Epithelial cell of proximal tubule (primary cell): ENCODE measurements around the gene ELOVL2. TPM values are rescaled to one million over a fixed set of nuclear protein-coding genes. Genes with fewer than 3 reads are reported as not detected.

Experiments
- DNase-seq: peaks from one replicate; pipeline ENCODE4 v3.0.0-alpha.2; 2011; ENCODE audit warnings: low read depth
- H3K4me3 ChIP-seq: 2 replicates; pipeline ENCODE4 v1.5.1; 2011; ENCODE audit warnings: low read depth, mild to moderate bottlenecking, low read length
- total RNA-seq: library from RNA; depleted of rRNA; stranded (reverse); fragments of >200 nt; gene quantifications from 2 replicates; pipeline ENCODE4 v1.2.3, GENCODE V29; 2015
- TF ChIP-seq, protein P1 (sequence below): conservative IDR thresholded peaks from 2 replicates; pipeline ENCODE4 v1.5.1; 2012; ENCODE audit warnings: low read depth, mild to moderate bottlenecking, low read length

Gene ELOVL2
- total RNA-seq, 1 donor from 2014 or later, result 1.3 TPM

DNA sequence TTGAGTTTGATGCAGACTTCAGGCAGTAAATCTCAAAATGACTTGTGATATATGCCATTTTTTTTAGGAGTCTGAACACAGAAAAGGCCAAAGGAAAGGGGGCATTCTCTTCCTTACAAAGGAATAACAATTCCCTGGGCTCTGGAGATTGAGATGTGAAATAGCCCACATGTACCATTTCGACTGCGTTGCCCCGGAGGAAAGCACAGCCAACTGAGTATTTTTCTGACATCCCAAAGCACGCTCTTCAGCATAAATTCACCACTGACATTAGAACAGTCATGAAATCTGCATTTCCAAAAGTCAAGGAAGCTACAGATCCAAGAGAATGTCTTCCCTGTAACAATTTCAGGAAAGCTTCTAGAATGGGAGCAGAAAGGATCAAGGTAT, 7.8 kb downstream of the ELOVL2 start:
- DNase-seq, result no peak

DNA sequence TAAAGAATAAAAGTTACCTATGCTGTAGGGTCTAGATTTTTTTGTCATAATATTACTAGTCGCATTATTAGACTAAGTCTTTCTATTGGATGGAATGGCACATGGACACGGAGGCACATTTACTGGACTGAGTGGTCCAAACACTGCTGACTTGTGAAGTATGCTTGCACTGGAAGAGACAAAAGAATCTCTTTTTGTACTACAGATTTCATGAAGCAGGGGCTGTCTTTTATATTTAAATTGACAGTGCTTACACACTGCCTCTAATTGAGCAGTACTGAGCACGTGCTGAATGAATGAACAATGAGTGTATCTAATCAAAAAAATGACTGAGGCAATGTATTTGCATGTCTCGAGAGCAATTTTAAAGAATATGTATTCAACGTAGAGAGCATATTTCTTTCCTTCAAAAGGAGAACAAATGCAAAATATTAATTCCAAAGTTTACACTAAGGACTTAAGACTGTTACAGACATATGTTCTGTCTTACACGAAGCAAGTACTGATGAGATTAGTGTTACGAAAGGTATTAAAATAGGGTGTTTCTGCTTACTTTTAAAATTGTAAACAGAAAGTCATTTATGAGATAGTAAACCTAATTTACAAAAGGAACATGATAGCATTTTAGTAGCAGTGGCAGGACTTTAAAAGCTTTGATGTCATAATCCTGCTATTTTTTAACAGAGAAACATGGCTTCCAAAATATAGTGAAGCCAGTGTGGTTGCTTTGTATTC, 8.3 kb downstream of the ELOVL2 start:
- no peak for DNase-seq
- no peak overlapping the region for H3K4me3 ChIP-seq
- TF ChIP-seq, protein P1, sequence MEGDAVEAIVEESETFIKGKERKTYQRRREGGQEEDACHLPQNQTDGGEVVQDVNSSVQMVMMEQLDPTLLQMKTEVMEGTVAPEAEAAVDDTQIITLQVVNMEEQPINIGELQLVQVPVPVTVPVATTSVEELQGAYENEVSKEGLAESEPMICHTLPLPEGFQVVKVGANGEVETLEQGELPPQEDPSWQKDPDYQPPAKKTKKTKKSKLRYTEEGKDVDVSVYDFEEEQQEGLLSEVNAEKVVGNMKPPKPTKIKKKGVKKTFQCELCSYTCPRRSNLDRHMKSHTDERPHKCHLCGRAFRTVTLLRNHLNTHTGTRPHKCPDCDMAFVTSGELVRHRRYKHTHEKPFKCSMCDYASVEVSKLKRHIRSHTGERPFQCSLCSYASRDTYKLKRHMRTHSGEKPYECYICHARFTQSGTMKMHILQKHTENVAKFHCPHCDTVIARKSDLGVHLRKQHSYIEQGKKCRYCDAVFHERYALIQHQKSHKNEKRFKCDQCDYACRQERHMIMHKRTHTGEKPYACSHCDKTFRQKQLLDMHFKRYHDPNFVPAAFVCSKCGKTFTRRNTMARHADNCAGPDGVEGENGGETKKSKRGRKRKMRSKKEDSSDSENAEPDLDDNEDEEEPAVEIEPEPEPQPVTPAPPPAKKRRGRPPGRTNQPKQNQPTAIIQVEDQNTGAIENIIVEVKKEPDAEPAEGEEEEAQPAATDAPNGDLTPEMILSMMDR, result no peak

More for the DNA sequence above, 7.8 kb downstream of the ELOVL2 start:
- TF ChIP-seq, protein P1, result no peak
- no peak overlapping the region for H3K4me3 ChIP-seq

DNA sequence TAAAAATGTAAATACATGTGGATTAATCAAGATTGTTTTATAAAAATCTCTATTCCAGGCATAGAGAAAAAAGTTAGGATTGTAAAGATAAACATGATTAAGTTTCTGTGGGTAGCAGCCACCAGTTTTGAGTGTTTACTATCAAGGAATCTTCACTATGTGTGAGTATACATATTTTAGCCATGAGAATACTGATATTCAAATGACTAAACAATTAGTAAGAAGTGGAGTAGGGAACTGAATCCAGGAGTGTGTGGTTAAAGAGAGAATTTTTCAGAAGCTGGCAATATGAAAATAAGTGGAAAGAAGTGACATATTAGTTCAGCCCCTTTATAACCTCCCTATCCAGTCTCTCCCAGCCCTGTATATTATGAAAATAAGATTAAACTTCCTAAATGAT, 10.3 kb downstream of the ELOVL2 start:
- no peak for DNase-seq
- no peak overlapping the region for H3K4me3 ChIP-seq
- TF ChIP-seq, protein P1, result no peak

DNA sequence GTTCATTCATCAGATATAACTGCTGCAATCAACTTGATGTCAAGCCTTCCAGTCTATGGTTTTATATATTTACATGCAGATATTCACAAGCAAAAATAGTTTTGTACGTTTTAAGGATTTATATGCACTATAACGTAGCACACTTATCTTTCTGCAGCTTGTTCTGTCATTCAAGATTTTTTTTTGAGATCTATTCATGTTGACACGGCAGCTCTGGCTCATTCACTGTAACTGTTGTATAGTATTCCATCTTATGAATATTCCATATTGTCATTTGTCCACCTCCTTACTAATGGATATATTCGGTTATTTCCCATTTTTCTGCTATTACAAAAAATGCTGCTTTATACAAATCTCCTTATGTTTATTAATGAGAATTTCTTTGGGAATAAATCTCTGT, 13.2 kb downstream of the ELOVL2 start:
- DNase-seq, result no peak
- no peak overlapping the region for H3K4me3 ChIP-seq
- TF ChIP-seq, protein P1, result no peak

DNA sequence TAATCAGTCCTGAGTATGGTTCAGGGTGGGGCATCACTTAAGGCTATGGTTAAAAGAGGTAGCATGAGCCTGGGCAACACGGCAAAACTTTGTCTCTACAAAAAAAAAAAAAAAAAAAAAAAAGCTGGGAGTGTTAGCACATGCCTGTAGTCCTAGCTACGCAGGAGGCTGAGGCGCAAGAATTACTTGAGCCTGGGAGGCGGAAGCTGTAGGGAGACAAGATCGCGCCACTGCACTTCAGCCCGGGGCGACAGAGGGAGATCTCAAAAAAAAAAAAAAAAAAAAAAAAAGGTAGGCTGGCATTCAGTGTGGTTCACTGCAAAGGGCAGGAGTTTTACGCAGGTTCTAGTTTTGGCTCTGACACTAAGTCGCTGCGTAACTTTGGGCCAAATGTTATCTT, 15.1 kb downstream of the ELOVL2 start:
- H3K4me3 ChIP-seq, result no peak overlapping the region
- TF ChIP-seq, protein P1, result no peak
- no peak for DNase-seq

DNA sequence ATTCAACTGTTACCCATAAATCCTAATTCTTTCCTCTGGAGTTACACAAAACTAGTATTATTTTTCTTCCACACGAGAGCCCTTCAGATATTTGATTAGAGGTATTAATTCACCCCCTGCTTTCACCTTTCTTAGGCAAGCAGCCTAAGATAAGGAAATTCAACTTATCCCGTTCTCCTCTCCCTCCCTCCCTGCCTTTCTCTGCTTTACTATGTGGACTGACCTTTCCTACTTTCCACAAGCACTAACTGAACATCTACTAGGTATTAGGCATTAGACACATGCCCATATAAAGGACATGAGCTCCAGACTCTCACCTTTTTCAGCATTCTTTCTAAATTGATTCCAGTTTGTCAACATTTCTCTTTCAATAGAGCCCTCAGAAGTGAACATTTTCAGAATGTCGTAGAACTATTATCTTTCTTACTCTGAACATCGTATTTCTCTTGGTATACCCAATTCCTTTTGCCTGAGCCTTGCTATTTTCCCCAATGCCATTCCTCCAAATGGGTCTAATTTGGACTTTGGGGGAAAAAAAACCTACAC, 16.5 kb downstream of the ELOVL2 start:
- DNase-seq, result no peak
- no peak overlapping the region for H3K4me3 ChIP-seq
- TF ChIP-seq, protein P1, result no peak
